Gastrocnemius medialis (tissue), 4 donors: Measurements from ENCODE around the gene FYB1. TPM values are rescaled to one million over a fixed set of nuclear protein-coding genes. Genes with fewer than 3 reads are reported as not detected.

Experiments
- ATAC-seq, 2 donors: fragments of 150-250 bp; one replicate each; pipeline ENCODE4 v1.9.1; 2016
- DNase-seq, 2 donors: peaks; one replicate each; pipeline ENCODE4 v3.0.0-alpha.2; 2019
- H3K27ac ChIP-seq, 4 donors: fragments of 200-600 bp; sonication (generic); 1 replicate in 1 of 4; 2 replicates in 3 of 4; pipeline ENCODE4 v1.5.1; 2016 to 2018; ENCODE audit warnings: mild to moderate bottlenecking in 2 of 4, moderate library complexity in 1 of 4
- H3K27me3 ChIP-seq, 3 donors: fragments of 200-600 bp; sonication (generic) in 2 of 3; 1 replicate in 1 of 3; 2 replicates in 2 of 3; pipeline versions ENCODE4 v1.5.1 to v1.6.0; 2016 to 2019; ENCODE audit warnings: mild to moderate bottlenecking in 1 of 3, moderate library complexity in 1 of 3
- H3K36me3 ChIP-seq, 2 donors: fragments of 200-600 bp; sonication (generic) in 1 of 2; one replicate each; pipeline ENCODE4 v1.5.1; 2017 to 2018
- H3K4me1 ChIP-seq, 2 donors: fragments of 200-600 bp; sonication (generic) in 1 of 2; one replicate each; pipeline ENCODE4 v1.5.1; 2016 to 2017; ENCODE audit warnings: mild to moderate bottlenecking in 2 of 2
- H3K4me3 ChIP-seq, 4 donors: fragments of 200-600 bp; sonication (generic) in 3 of 4; 1 replicate in 1 of 4; 2 replicates in 3 of 4; pipeline ENCODE4 v1.5.1; 2016 to 2019; ENCODE audit warnings: mild to moderate bottlenecking in 2 of 4
- H3K9me3 ChIP-seq, 3 donors: fragments of 200-600 bp; sonication (generic) in 2 of 3; 1 replicate in 1 of 3; 2 replicates in 2 of 3; pipeline ENCODE4 v1.5.1; 2016 to 2019
- CTCF ChIP-seq, 5 experiments: fragments of 450-650 bp in 3 of 5; fragments of 200-600 bp in 2 of 5; sonication (generic) in 2 of 5; IDR thresholded peaks in 4 of 5; conservative IDR thresholded peaks in 1 of 5; 1 replicate in 4 of 5; 2 replicates in 1 of 5; pipeline ENCODE4 v1.5.1; 2016 to 2019; ENCODE audit warnings: antibody characterized with exemption in 5 of 5, mild to moderate bottlenecking in 3 of 5, moderate library complexity in 3 of 5
- POLR2A ChIP-seq, 2 donors: fragments of 450-650 bp; IDR thresholded peaks; one replicate each; pipeline ENCODE4 v1.6.1; 2017; ENCODE audit warnings: antibody characterized with exemption in 2 of 2, mild to moderate bottlenecking in 2 of 2, moderate library complexity in 2 of 2
- in situ Hi-C, 4 donors: fragments of 200-750 bp; cut with MboI; loops; one replicate each; pipeline versions ENCODE4 v1.15.0 to v1.8.0; 2017; ENCODE audit warnings: low sequenced_read_pairs in 4 of 4
- intact Hi-C: fragments of 100-400 bp; cut with DNase I; formaldehyde crosslinking; loops from one replicate; pipeline ENCODE4 v1.15.1; 2023; ENCODE audit warnings: low total_unique reads
- total RNA-seq, 4 donors: library from RNA; depleted of rRNA; stranded (reverse); fragments of >200 nt; gene quantifications; one replicate each; pipeline versions ENCODE4 v1.1.0 to v1.2.3, GENCODE V29; 2016

The FYB1 gene
- total RNA-seq, 4 donors from 2014 or later: 1.1 to 5.6 (median 2.6) TPM

- intact Hi-C loops: no loop called here
- in situ Hi-C loops: no loop called here
- H3K4me3 ChIP-seq: no peak overlapping the region
- no peak overlapping the region for H3K27ac ChIP-seq
- DNase-seq (no peak), ATAC-seq (no peak)
- no peaks in the 10 kb centered on the region for H3K9me3 ChIP-seq
- no peak for TF ChIP-seq POLR2A (IDR thresholded peaks at IDR 0.05)
- no peak for TF ChIP-seq CTCF (IDR thresholded peaks at IDR 0.05 in 4 of 5, conservative IDR thresholded peaks at IDR 0.05 in 1 of 5)
- H3K27me3 ChIP-seq: no peaks in the 10 kb centered on the region
- H3K4me1 ChIP-seq: no peaks in the 10 kb centered on the region
- H3K36me3 ChIP-seq: no peaks in the 10 kb centered on the region
These were observed 12.6 kb upstream of the FYB1 start for GRCh38 chr5:39231705-39232525.

- intact Hi-C loops: loop anchor here (10.0 kb wide), 1 partner anchor 214 kb away; no protein-coding TSS in a partner anchor
- no peak for DNase-seq
- Histone ChIP-seq H3K4me3 (no peak overlapping the region), H3K4me1 (peaks cover 8 to 10% of the 10 kb centered on the region in 2 donors), H3K36me3 (no peaks in the 10 kb centered on the region), H3K27me3 (no peaks in the 10 kb centered on the region), H3K9me3 (no peaks in the 10 kb centered on the region), H3K27ac (no peak overlapping the region)
- no peak for ATAC-seq
- in situ Hi-C loops: no loop called here
- no peak for TF ChIP-seq CTCF (IDR thresholded peaks at IDR 0.05 in 4 of 5, conservative IDR thresholded peaks at IDR 0.05 in 1 of 5)
- no peak for TF ChIP-seq POLR2A (IDR thresholded peaks at IDR 0.05)
These were observed 9.2 kb upstream of the FYB1 start for GRCh38 chr5:39228596-39228995.

- intact Hi-C loops (loop anchor here (10.0 kb wide), 1 partner anchor 212 kb away; no protein-coding TSS in a partner anchor), in situ Hi-C loops (no loop called here)
- no peak for DNase-seq
- no peaks in the 10 kb centered on the region for H3K9me3 ChIP-seq
- no peak for ATAC-seq
- H3K27ac ChIP-seq: no peak overlapping the region
- H3K4me3 ChIP-seq: no peak overlapping the region
- no peaks in the 10 kb centered on the region for H3K27me3 ChIP-seq
- H3K36me3 ChIP-seq: no peaks in the 10 kb centered on the region
- H3K4me1 ChIP-seq: peaks cover 11 to 12% of the 10 kb centered on the region in 2 donors
- TF ChIP-seq POLR2A (IDR thresholded peaks at IDR 0.05): no peak
- TF ChIP-seq CTCF (IDR thresholded peaks at IDR 0.05 in 4 of 5, conservative IDR thresholded peaks at IDR 0.05 in 1 of 5): no peak
These were observed 7.2 kb upstream of the FYB1 start for GRCh38 chr5:39226558-39226957.

- Histone ChIP-seq H3K9me3 (no peaks in the 10 kb centered on the region), H3K27me3 (no peaks in the 10 kb centered on the region), H3K4me1 (peaks cover 11 to 12% of the 10 kb centered on the region in 2 donors), H3K36me3 (no peaks in the 10 kb centered on the region), H3K4me3 (no peak overlapping the region), H3K27ac (no peak overlapping the region)
- intact Hi-C loops (loop anchor here (10.0 kb wide), 1 partner anchor 211 kb away; no protein-coding TSS in a partner anchor), in situ Hi-C loops (no loop called here)
- DNase-seq (no peak), ATAC-seq (no peak)
- TF ChIP-seq CTCF (IDR thresholded peaks at IDR 0.05 in 4 of 5, conservative IDR thresholded peaks at IDR 0.05 in 1 of 5) (no peak), POLR2A (IDR thresholded peaks at IDR 0.05) (no peak)
These were observed 6.7 kb upstream of the FYB1 start for GRCh38 chr5:39226100-39226451.
